Measurements from ENCODE around the gene MECR.

MECR gene

DNA sequence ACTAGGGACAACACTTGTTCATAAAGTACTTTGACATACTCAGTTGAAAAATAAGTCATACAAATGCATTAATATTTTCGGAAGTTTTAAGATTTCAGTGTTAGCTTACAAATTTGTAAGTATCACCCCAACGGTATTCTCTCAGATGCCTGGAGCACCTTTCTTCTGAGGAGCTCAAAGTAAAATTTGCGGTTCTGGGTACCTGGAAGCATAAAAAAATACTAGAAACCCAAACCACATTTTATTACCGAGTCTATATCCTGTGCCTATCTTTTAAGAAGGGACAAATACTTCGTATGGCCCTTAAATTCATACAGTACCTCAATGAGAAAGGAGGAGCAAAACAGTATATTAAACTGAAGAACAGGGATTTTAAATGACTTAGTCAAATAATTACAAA is 59.2 kb downstream of the MECR start:
- DNase-seq (ENCODE audit: extremely low read depth, insufficient read length), result no peak
- TF ChIP-seq CTCF (IDR thresholded peaks at IDR 0.05; ENCODE audit: insufficient read depth, low read length, poor library complexity, severe bottlenecking), result no peak
- no peak overlapping the region for H3K4me3 ChIP-seq (replicated peaks; ENCODE audit: low read depth, low read length)
- no peaks in the 10 kb centered on the region for H3K27me3 ChIP-seq (replicated peaks; ENCODE audit: control insufficient read depth, insufficient read depth, low read length)
- 0 out of 2 replicates have a peak, but pooled peaks cover 2% of the 10 kb centered on the region for H3K36me3 ChIP-seq (ENCODE audit: control insufficient read depth, insufficient read depth, low read length)

DNA sequence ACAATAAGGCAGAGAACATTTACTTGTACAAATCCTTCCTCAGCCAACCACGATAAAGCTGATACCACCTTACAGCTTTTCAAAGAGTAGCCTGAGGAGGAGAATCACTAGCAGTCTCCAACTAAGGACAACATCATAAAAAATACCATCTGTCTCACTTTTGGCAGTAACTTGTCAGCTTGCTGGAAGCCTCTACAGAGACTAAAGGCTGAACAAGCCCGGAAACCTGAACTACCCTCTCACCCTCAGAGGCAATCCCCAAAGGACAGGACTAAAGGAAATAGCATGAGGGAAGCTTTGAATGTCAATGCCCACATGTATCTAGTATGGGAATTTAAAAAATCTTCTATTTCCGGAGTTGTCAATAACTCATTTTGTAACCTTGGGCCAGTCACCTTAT is 59.6 kb downstream of the MECR start:
- Histone ChIP-seq H3K36me3 (ENCODE audit: control insufficient read depth, insufficient read depth, low read length) (peaks cover 6% of the 10 kb centered on the region; the same call in 1 of the 2 replicates), H3K27me3 (replicated peaks; ENCODE audit: control insufficient read depth, insufficient read depth, low read length) (no peaks in the 10 kb centered on the region), H3K4me3 (replicated peaks; ENCODE audit: low read depth, low read length) (no peak overlapping the region)
- TF ChIP-seq CTCF (IDR thresholded peaks at IDR 0.05; ENCODE audit: insufficient read depth, low read length, poor library complexity, severe bottlenecking), result no peak
- no peak for DNase-seq (ENCODE audit: extremely low read depth, insufficient read length)

DNA sequence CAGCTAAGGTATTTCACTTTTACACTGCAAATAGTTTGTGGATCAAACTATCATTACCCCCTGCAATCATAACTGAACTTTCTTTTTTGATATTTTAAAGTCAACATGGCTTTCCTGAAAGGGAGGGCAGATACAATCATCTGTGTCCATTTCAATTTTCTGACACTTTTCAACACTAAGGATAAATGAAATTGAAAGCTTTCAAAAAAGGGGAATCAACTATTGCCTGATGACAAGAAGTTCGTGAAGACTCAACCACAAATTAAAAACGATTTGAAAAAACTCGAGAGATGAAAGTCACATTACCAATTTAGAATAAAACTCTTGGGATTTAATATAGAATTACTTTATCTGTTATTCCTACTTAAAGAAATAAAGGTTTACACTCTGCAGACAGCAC is 60.8 kb downstream of the MECR start:
- no peak for DNase-seq (ENCODE audit: extremely low read depth, insufficient read length)
- H3K36me3 ChIP-seq (ENCODE audit: control insufficient read depth, insufficient read depth, low read length), result peaks cover 11% of the 10 kb centered on the region
- no peak for TF ChIP-seq CTCF (IDR thresholded peaks at IDR 0.05; ENCODE audit: insufficient read depth, low read length, poor library complexity, severe bottlenecking)
- H3K4me3 ChIP-seq (replicated peaks; ENCODE audit: low read depth, low read length), result no peak overlapping the region
- no peaks in the 10 kb centered on the region for H3K27me3 ChIP-seq (replicated peaks; ENCODE audit: control insufficient read depth, insufficient read depth, low read length)

DNA sequence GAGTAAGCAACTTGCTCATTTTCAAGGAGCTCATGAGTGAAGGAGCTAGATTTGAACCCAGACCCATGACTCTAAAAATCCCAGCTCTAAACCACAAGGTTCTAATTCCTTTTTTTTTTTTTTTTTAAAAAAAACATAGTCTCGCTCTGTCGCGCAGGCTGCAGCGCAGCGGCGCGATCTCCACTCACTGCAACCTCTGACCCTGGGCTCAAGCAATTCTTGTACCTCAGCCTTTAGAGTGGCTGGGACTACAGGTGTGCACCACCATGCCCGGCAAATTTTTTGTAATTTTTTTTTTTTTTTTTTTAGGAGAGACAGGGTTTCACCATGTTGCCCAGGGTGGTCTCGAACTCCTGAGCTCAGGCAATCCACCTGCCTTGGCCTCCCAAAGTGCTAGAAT is 62.8 kb downstream of the MECR start:
- H3K36me3 ChIP-seq (ENCODE audit: control insufficient read depth, insufficient read depth, low read length), result peaks cover 11% of the 10 kb centered on the region
- H3K4me3 ChIP-seq (replicated peaks; ENCODE audit: low read depth, low read length), result no peak overlapping the region
- H3K27me3 ChIP-seq (replicated peaks; ENCODE audit: control insufficient read depth, insufficient read depth, low read length), result no peaks in the 10 kb centered on the region
- DNase-seq (ENCODE audit: extremely low read depth, insufficient read length), result no peak
- no peak for TF ChIP-seq CTCF (IDR thresholded peaks at IDR 0.05; ENCODE audit: insufficient read depth, low read length, poor library complexity, severe bottlenecking)

GRCh38 chr1:29166291-29166878 is 64.3 kb downstream of the MECR start:
- no peak for DNase-seq (ENCODE audit: extremely low read depth, insufficient read length)
- Histone ChIP-seq H3K4me3 (replicated peaks; ENCODE audit: low read depth, low read length) (no peak overlapping the region), H3K36me3 (ENCODE audit: control insufficient read depth, insufficient read depth, low read length) (peaks cover 9% of the 10 kb centered on the region), H3K27me3 (replicated peaks; ENCODE audit: control insufficient read depth, insufficient read depth, low read length) (no peaks in the 10 kb centered on the region)
- TF ChIP-seq CTCF (IDR thresholded peaks at IDR 0.05; ENCODE audit: insufficient read depth, low read length, poor library complexity, severe bottlenecking), result no peak

DNA sequence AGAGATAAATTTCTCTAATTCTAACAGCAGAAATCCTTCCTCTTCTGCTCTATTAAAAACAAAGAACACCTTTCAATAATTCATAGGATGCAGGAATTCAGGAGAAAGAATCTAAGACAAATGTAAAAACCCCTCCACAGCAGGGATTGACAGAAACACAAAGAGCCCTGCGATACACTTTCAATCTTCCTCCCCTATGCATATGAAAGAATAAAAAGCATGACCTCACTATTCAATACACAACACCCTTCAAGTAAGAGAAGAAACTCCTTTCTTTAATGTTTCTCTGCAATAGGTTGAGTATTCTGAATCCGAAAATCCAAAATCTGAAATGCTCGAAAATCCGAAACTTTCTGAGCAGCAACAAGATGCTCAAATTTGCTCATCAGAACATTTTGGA is 66.1 kb downstream of the MECR start:
- TF ChIP-seq CTCF (IDR thresholded peaks at IDR 0.05; ENCODE audit: insufficient read depth, low read length, poor library complexity, severe bottlenecking), result no peak
- Histone ChIP-seq H3K4me3 (replicated peaks; ENCODE audit: low read depth, low read length) (no peak overlapping the region), H3K36me3 (ENCODE audit: control insufficient read depth, insufficient read depth, low read length) (peaks cover 12% of the 10 kb centered on the region), H3K27me3 (replicated peaks; ENCODE audit: control insufficient read depth, insufficient read depth, low read length) (no peaks in the 10 kb centered on the region)
- no peak for DNase-seq (ENCODE audit: extremely low read depth, insufficient read length)

Measured in GM06990 (cell line).